ENCODE data around the gene ROBO3. TPM values are rescaled to one million over a fixed set of nuclear protein-coding genes. Genes with fewer than 3 reads are reported as not detected.

ROBO3 gene
- total and polyA plus RNA-seq, 2 of the 8 experiments (the other 6 are each of a cell fraction or from before 2014, with no cell fraction given) = 12.1 to 24.6 TPM

DNA sequence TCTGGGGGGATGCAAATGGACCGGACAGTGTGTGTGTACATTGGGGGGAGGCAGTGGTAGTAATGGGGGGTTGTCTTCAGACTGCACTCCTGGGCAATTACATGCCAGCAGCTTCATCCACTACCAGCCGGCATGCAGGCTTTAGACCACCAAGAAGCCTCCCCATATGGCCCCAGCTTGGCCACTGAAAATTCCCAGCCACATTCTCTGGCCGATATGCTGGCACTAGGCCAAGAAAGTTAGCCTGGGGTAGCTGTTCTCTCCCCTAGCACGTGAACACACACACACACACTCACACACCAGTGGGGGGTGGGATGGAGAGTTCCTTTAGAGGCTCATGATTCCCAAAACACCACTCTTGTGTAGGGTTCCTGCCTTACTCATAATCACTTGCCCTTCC, 3.6 kb upstream of the ROBO3 start:
- no peaks in the 10 kb centered on the region for H3K36me3 ChIP-seq (ENCODE audit: control insufficient read depth in 2 of 4, insufficient read depth in 4 of 4, low read length in 3 of 4)
- no peak overlapping the region for H3K4ac ChIP-seq (replicated peaks; ENCODE audit: insufficient read length, low read depth, low read length)
- H3K27me3 ChIP-seq (replicated peaks in 1 of 4; ENCODE audit: control insufficient read depth in 3 of 4, extremely low read depth in 1 of 4, insufficient read depth in 3 of 4, low read length in 3 of 4) = peaks cover 57 to 71% (median 64%) of the 10 kb centered on the region in 4 experiments
- H3K9me3 ChIP-seq (ENCODE audit: insufficient read depth in 2 of 2, low read depth in 1 of 2, low read length in 1 of 2) = no peaks in the 10 kb centered on the region
- H2BK15ac ChIP-seq (ENCODE audit: low read length) = 0 out of 2 replicates have a peak overlapping the region, but pooled peaks have one; percentile 16
- H2BK12ac ChIP-seq (ENCODE audit: low read depth, low read length) = no peak overlapping the region
- H3K79me2 ChIP-seq (ENCODE audit: control insufficient read depth in 1 of 2, insufficient read depth in 2 of 2, low read length in 2 of 2) = no peaks in the 10 kb centered on the region
- H2AFZ ChIP-seq (ENCODE audit: low read length) = no peak overlapping the region
- H4K20me1 ChIP-seq (replicated peaks in 1 of 2; ENCODE audit: control insufficient read depth in 1 of 2, insufficient read depth in 2 of 2, low read length in 2 of 2) = peaks cover 9 to 21% of the 10 kb centered on the region in 2 experiments
- no peak overlapping the region for H3K23ac ChIP-seq (ENCODE audit: insufficient read length)
- no peak overlapping the region for H3K4me3 ChIP-seq (ENCODE audit: extremely low read depth in 1 of 4, insufficient read depth in 2 of 4, low read depth in 3 of 4, low read length in 4 of 4)
- H3K14ac ChIP-seq (ENCODE audit: insufficient read length) = no peak overlapping the region
- no peak overlapping the region for H3K27ac ChIP-seq (ENCODE audit: low read depth, low read length)
- H4K91ac ChIP-seq (replicated peaks; ENCODE audit: insufficient read length, low read length) = no peak overlapping the region
- ChIA-PET POLR2A (ENCODE audit: partially characterized antibody) (no interaction called here), CTCF (ENCODE audit: partially characterized antibody) (interaction anchor here (0.7 to 1.8 kb wide), 7 partner anchors 20 to 198 kb away, joined by 3 to 5 read pairs (median 3); partner anchors contain the start of gene HEPACAM)
- H3K18ac ChIP-seq (ENCODE audit: extremely low read depth, low read length) = no peak overlapping the region
- peaks cover 0 to 15% (median 13%) of the 10 kb centered on the region in 4 experiments; a peak in 6 of 7 replicates for H3K4me1 ChIP-seq (replicated peaks in 1 of 4; ENCODE audit: control insufficient read depth in 3 of 4, insufficient read depth in 4 of 4, low read length in 3 of 4)
- WGBS, 2 experiments (ENCODE audit: extremely low coverage in 1 of 2, insufficient coverage in 1 of 2, insufficient read length in 1 of 2, insufficient replicate concordance in 2 of 2, low coverage in 1 of 2, low lambda C conversion rate in 2 of 2, missing lambda C conversion rate in 1 of 2) = 55% methylated on average over 4 of the region's 4 CpGs; no CpG with 5 or more reads in 1 of the 2 experiments
- TF ChIP-seq RBBP5 (IDR thresholded peaks at IDR 0.05; ENCODE audit: borderline replicate concordance, low read depth, low read length) (no peak), SIN3A (conservative IDR thresholded peaks at IDR 0.05 in 1 of 2, IDR thresholded peaks at IDR 0.05 in 1 of 2; ENCODE audit: low read depth in 1 of 2, low read length in 2 of 2) (no peak), RXRA (IDR thresholded peaks at IDR 0.05; ENCODE audit: insufficient read depth, low read depth, low read length) (no peak), EP300 (IDR thresholded peaks at IDR 0.05; ENCODE audit: borderline replicate concordance in 1 of 2, low read depth in 2 of 2, low read length in 2 of 2) (no peak), MAFK (IDR thresholded peaks at IDR 0.05; ENCODE audit: low read depth, low read length) (no peak), SRF (IDR thresholded peaks at IDR 0.05; ENCODE audit: low read depth, low read length) (no peak), JUND (IDR thresholded peaks at IDR 0.05; ENCODE audit: low read length) (no peak)
- no peak overlapping the region for H3K9ac ChIP-seq (replicated peaks in 1 of 4; ENCODE audit: extremely low read depth in 1 of 4, low read depth in 3 of 4, low read length in 3 of 4)
- H3K56ac ChIP-seq (replicated peaks; ENCODE audit: insufficient read length, low read depth, low read length) = no peak overlapping the region
- H2BK20ac ChIP-seq (ENCODE audit: low read length) = no peak overlapping the region
- DNase-seq (ENCODE audit: low read depth in 1 of 2, low spot score in 2 of 2) (no peak), FAIRE-seq (no peak)
- H3K79me1 ChIP-seq (ENCODE audit: low read depth, low read length) = no peaks in the 10 kb centered on the region
- H2BK120ac ChIP-seq (replicated peaks; ENCODE audit: low read depth, low read length) = no peak overlapping the region
- no peak overlapping the region for H4K8ac ChIP-seq (ENCODE audit: extremely low read depth, insufficient read depth, low read length)
- H2BK5ac ChIP-seq (ENCODE audit: low read depth, low read length) = no peak overlapping the region
- peaks cover 4% of the 10 kb centered on the region; the same call in 1 of the 2 replicates for H3K23me2 ChIP-seq (ENCODE audit: low read depth, low read length)
- H2AK5ac ChIP-seq (ENCODE audit: low read depth, low read length) = no peak overlapping the region
- H3K4me2 ChIP-seq (ENCODE audit: insufficient read depth in 1 of 2, low read depth in 2 of 2, low read length in 2 of 2) = no peak overlapping the region
- H4K5ac ChIP-seq (ENCODE audit: insufficient read length, low read depth, low read length) = no peak overlapping the region

Measured in H1 (cell line).